Loucy (cell line): ENCODE results near the gene IL17RD.

Experiments
- H2AFZ ChIP-seq: fragments of 200-600 bp; sonication (generic); 2 replicates; pipeline ENCODE4 v1.6.0; 2016; ENCODE audit warnings: antibody characterized with exemption, mild to moderate bottlenecking, low read length, moderate library complexity
- H3F3A ChIP-seq: fragments of 200-600 bp; 2 replicates; pipeline ENCODE4 v1.6.0; 2016; ENCODE audit warnings: antibody characterized with exemption, low read depth, mild to moderate bottlenecking
- H3K27me3 ChIP-seq: fragments of 200-600 bp; sonication (generic); 2 replicates; pipeline ENCODE4 v1.6.1; 2014; ENCODE audit warnings: low read length, mild to moderate bottlenecking; ENCODE audit not compliant: insufficient read depth, poor library complexity, severe bottlenecking
- H3K36me3 ChIP-seq: fragments of 200-600 bp; sonication (generic); 2 replicates; pipeline ENCODE4 v1.6.1; 2016; ENCODE audit warnings: low read length; ENCODE audit not compliant: insufficient read depth
- H3K4me1 ChIP-seq: fragments of 200-600 bp; sonication (generic); 2 replicates; pipeline ENCODE4 v1.5.1; 2014; ENCODE audit warnings: low read length, mild to moderate bottlenecking; ENCODE audit not compliant: insufficient read depth, poor library complexity, severe bottlenecking
- H3K4me2 ChIP-seq: fragments of 200-600 bp; sonication (generic); 2 replicates; pipeline ENCODE4 v1.6.0; 2014; ENCODE audit warnings: antibody characterized with exemption, low read length, low read depth, mild to moderate bottlenecking; ENCODE audit not compliant: poor library complexity, severe bottlenecking
- H3K4me3 ChIP-seq: fragments of 200-600 bp; sonication (generic); 2 replicates; pipeline ENCODE4 v1.5.1; 2014; ENCODE audit warnings: low read length, mild to moderate bottlenecking, mixed read lengths; ENCODE audit not compliant: poor library complexity, severe bottlenecking
- H3K79me2 ChIP-seq: fragments of 200-600 bp; sonication (generic); 2 replicates; pipeline ENCODE4 v1.6.1; 2014; ENCODE audit warnings: low read length; ENCODE audit not compliant: insufficient read depth
- H3K9ac ChIP-seq: fragments of 200-600 bp; sonication (generic); 2 replicates; pipeline ENCODE4 v1.6.0; 2014; ENCODE audit warnings: mild to moderate bottlenecking, low read depth, low read length, moderate library complexity; ENCODE audit not compliant: poor library complexity, severe bottlenecking
- H3K9me2 ChIP-seq: fragments of 200-600 bp; sonication (generic); replicated peaks from 2 replicates; pipeline ENCODE4 v1.6.1; 2016; ENCODE audit warnings: low read depth, low read length, mixed read lengths
- H3K9me3 ChIP-seq: fragments of 200-600 bp; sonication (generic); 2 replicates; pipeline ENCODE4 v1.6.1; 2014; ENCODE audit warnings: mild to moderate bottlenecking, antibody characterized with exemption, low read length, low read depth; ENCODE audit not compliant: insufficient read depth
- H4K20me1 ChIP-seq: fragments of 200-600 bp; sonication (generic); 2 replicates; pipeline ENCODE4 v1.6.0; 2014; ENCODE audit warnings: antibody characterized with exemption, low read length, mild to moderate bottlenecking; ENCODE audit not compliant: insufficient read depth, poor library complexity, severe bottlenecking
- CTCF ChIP-seq: fragments of 200-600 bp; sonication (generic); conservative IDR thresholded peaks from 2 replicates; pipeline ENCODE4 v1.5.1; 2014; ENCODE audit warnings: mild to moderate bottlenecking, antibody characterized with exemption, low read length
- EZH2phosphoT487 ChIP-seq: fragments of 200-600 bp; IDR thresholded peaks from 2 replicates; pipeline ENCODE4 v1.6.1; 2018; ENCODE audit warnings: antibody characterized with exemption, mild to moderate bottlenecking, moderate library complexity, borderline replicate concordance

The IL17RD gene

DNA sequence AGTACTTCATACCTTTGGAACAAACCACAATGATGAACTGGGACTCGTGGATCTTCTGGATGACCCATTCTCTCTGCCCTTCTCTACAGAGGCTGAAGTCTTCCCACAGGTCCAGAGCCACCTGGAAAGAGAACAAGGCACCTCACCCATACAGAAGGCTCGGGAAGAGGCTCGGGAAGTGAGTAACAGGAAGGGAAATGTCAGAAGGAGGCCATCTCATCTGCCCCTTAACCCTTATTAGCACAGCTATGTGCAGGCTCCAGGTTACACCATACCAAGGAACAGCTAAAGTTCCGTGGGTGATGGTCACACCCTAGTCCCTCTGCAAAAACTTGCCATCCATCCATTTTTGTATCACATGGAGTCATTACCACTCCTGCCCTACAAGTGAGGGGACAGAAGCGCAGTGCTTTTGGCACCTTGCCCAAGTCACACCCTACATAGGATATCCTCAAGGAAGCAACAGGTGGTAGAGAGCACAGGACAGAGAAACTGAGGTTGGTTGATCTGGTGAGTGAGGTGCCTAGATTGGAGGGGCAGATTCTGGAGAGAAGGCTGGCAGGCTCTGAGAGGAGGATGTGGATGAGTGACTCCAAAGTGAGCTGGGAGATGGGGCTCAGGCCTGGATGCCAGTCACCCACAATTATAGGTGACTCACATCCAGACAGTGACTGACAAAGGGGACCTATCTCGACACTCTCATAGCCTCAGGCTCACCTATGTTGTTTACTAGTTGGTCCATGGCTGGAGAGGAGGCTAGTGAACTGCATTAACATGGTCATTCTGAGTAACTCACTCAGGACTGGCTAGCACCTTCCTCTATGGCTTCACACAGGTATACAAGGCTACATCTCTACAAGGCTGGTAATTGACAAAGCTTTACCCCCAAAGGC, 66.5 kb downstream of the IL17RD start:
- Histone ChIP-seq H3K9me3 (no peaks in the 10 kb centered on the region), H3K9ac (no peak overlapping the region), H2AFZ (no peak overlapping the region), H3K79me2 (no peaks in the 10 kb centered on the region), H3K9me2 (no peaks in the 10 kb centered on the region), H3K36me3 (no peaks in the 10 kb centered on the region), H3F3A (no peaks in the 10 kb centered on the region), H3K4me1 (no peaks in the 10 kb centered on the region), H3K4me2 (no peak overlapping the region), H4K20me1 (no peaks in the 10 kb centered on the region), H3K27me3 (no peaks in the 10 kb centered on the region), H3K4me3 (no peak overlapping the region)
- TF ChIP-seq CTCF, result no peak
- no peak for TF ChIP-seq EZH2phosphoT487

DNA sequence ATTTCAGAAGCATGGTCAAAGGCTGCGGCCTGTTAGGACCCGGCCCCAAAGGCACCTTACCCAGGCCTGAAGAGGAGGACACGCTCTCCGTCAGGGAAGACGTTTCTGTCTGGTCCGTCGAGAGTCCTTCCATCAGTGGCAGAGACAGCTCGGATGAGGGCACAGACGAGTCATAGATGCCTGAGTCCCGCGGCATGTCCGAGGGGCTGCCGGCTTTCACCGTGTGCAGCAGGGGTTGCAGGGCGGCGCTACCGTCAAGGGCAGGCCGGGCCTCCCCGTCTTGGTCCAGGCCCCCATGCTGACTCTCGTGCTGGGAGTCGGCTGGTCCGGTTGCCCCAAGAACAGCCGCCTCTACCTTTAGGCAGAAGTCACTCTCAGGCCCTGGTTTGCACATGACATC, 67.6 kb downstream of the IL17RD start:
- Histone ChIP-seq H3K36me3 (no peaks in the 10 kb centered on the region), H3K9me2 (no peaks in the 10 kb centered on the region), H4K20me1 (no peaks in the 10 kb centered on the region), H2AFZ (no peak overlapping the region), H3K4me2 (no peak overlapping the region), H3K79me2 (no peaks in the 10 kb centered on the region), H3K4me1 (no peaks in the 10 kb centered on the region), H3K4me3 (no peak overlapping the region), H3K9ac (no peak overlapping the region), H3F3A (no peaks in the 10 kb centered on the region), H3K27me3 (no peaks in the 10 kb centered on the region), H3K9me3 (no peaks in the 10 kb centered on the region)
- no peak for TF ChIP-seq EZH2phosphoT487
- no peak for TF ChIP-seq CTCF

GRCh38 chr3:57095363-57095762, 69.8 kb downstream of the IL17RD start:
- no peak for TF ChIP-seq CTCF
- TF ChIP-seq EZH2phosphoT487, result no peak

More at GRCh38 chr3:57095363-57095762, 69.8 kb downstream of the IL17RD start:
- Histone ChIP-seq H3K36me3 (no peaks in the 10 kb centered on the region), H3K9me2 (no peaks in the 10 kb centered on the region), H3K9me3 (no peaks in the 10 kb centered on the region), H3F3A (no peaks in the 10 kb centered on the region), H3K4me2 (no peak overlapping the region), H3K9ac (no peak overlapping the region), H3K4me3 (no peak overlapping the region), H4K20me1 (no peaks in the 10 kb centered on the region), H3K4me1 (no peaks in the 10 kb centered on the region), H2AFZ (no peak overlapping the region), H3K27me3 (no peaks in the 10 kb centered on the region), H3K79me2 (no peaks in the 10 kb centered on the region)
